Stimulated activated naive B cell treated with anti-CD40 and anti-IgM and Interleukin-4, amounts not matched to agents 10 μg/mL and 1 μg/mL and 100 μg/mL, for 72 hours (primary cell): ENCODE data around the gene TTC7B.
"Not testable (repeated sequence)": the region's sequence is repeated elsewhere in the genome, so short reads cannot be mapped to it uniquely, and the experiment has no call there.

Source experiments
- ATAC-seq, 2 donors: fragments of 150-1000 bp; cut with Tn5 transposase; replicated peaks; 2 replicates each; pipeline ENCODE4 v1.10.0; 2021; ENCODE audit warnings: moderate library complexity in 1 of 2
- DNase-seq: peaks from one replicate; pipeline ENCODE4 v3.0.0; 2021
- H3K27ac Mint-ChIP-seq: one replicate; pipeline ENCODE4 v1.8.0; 2022; ENCODE audit warnings: mild to moderate bottlenecking, mixed read lengths
- H3K27me3 Mint-ChIP-seq, 2 donors: one replicate each; pipeline ENCODE4 v1.8.0; 2022; ENCODE audit warnings: mixed read lengths in 2 of 2
- H3K36me3 Mint-ChIP-seq, 2 donors: one replicate each; pipeline ENCODE4 v1.8.0; 2022; ENCODE audit warnings: mixed read lengths in 2 of 2, mild to moderate bottlenecking in 1 of 2
- H3K4me1 Mint-ChIP-seq, 2 donors: one replicate each; pipeline ENCODE4 v1.8.0; 2022; ENCODE audit warnings: mixed read lengths in 2 of 2, mild to moderate bottlenecking in 1 of 2
- H3K4me3 Mint-ChIP-seq, 2 donors: one replicate each; pipeline ENCODE4 v1.8.0; 2022; ENCODE audit warnings: mild to moderate bottlenecking in 2 of 2, mixed read lengths in 2 of 2, moderate library complexity in 1 of 2
- H3K9me3 Mint-ChIP-seq, 2 donors: one replicate each; pipeline ENCODE4 v1.8.0; 2022; ENCODE audit warnings: mixed read lengths in 2 of 2, mild to moderate bottlenecking in 1 of 2

Gene TTC7B

GRCh38 chr14:90533591-90534021, 282.6 kb downstream of the TTC7B start:
- DNase-seq (no peak), ATAC-seq (no peak)
- H3K36me3 Mint-ChIP-seq: peaks cover 0 to 4% of the 10 kb centered on the region in 2 donors
- H3K4me3 Mint-ChIP-seq: no peak overlapping the region
- peaks cover 1 to 5% of the 10 kb centered on the region in 2 donors for H3K9me3 Mint-ChIP-seq
- peaks cover 5 to 6% of the 10 kb centered on the region in 2 donors for H3K27me3 Mint-ChIP-seq
- peaks cover 2 to 13% of the 10 kb centered on the region in 2 donors for H3K4me1 Mint-ChIP-seq
- no peak overlapping the region for H3K27ac Mint-ChIP-seq

GRCh38 chr14:90532826-90533525, 283.3 kb downstream of the TTC7B start:
- ATAC-seq: no peak
- Mint-ChIP-seq H3K27ac (no peak overlapping the region), H3K4me1 (peaks cover 2 to 13% of the 10 kb centered on the region in 2 donors), H3K4me3 (no peak overlapping the region), H3K27me3 (peaks cover 7 to 8% of the 10 kb centered on the region in 2 donors), H3K9me3 (peaks cover 3 to 8% of the 10 kb centered on the region in 2 donors), H3K36me3 (peaks cover 0 to 4% of the 10 kb centered on the region in 2 donors)
- DNase-seq: no peak

- peaks cover 7 to 8% of the 10 kb centered on the region in 2 donors for H3K27me3 Mint-ChIP-seq
- ATAC-seq: no peak
- H3K27ac Mint-ChIP-seq: no peak overlapping the region
- peaks cover 9 to 17% of the 10 kb centered on the region in 2 donors for H3K9me3 Mint-ChIP-seq
- peaks cover 4% of the 10 kb centered on the region in 2 donors for H3K36me3 Mint-ChIP-seq
- no peak for DNase-seq
- no peak overlapping the region for H3K4me3 Mint-ChIP-seq
- H3K4me1 Mint-ChIP-seq: peaks cover 2 to 13% of the 10 kb centered on the region in 2 donors
Measured at GRCh38 chr14:90531497-90531896, 284.7 kb downstream of the TTC7B start.

- peaks cover 11 to 20% of the 10 kb centered on the region in 2 donors for H3K9me3 Mint-ChIP-seq
- H3K27me3 Mint-ChIP-seq: peaks cover 7 to 8% of the 10 kb centered on the region in 2 donors
- peaks cover 0 to 9% of the 10 kb centered on the region in 2 donors for H3K4me1 Mint-ChIP-seq
- H3K4me3 Mint-ChIP-seq: no peak overlapping the region
- DNase-seq (no peak), ATAC-seq (no peak)
- no peak overlapping the region for H3K27ac Mint-ChIP-seq
- peaks cover 4% of the 10 kb centered on the region in 2 donors for H3K36me3 Mint-ChIP-seq
Measured at GRCh38 chr14:90530523-90530922, 285.7 kb downstream of the TTC7B start.

DNA sequence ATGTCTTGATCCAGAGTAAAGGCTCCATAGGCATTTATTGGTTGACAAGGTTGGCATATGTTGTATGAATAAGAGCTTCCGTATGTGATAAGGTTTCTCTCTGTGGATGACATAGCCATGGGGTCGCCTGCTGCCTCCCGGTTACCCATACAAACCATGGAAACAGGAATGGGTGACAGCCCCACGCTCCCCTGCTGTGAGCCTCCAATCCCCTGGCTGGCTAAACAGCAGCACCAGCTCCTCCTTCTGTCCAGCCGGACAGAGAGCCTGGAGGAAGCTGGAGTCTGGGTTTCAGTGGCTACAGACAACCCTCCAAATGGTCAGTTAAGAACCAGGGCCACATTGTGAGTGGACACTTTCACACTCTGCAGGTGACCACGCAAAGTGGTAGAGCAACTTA, 288.3 kb downstream of the TTC7B start:
- DNase-seq (no peak), ATAC-seq (no peak)
- Mint-ChIP-seq H3K4me3 (no peak overlapping the region), H3K27ac (no peak overlapping the region), H3K9me3 (peaks cover 11 to 20% of the 10 kb centered on the region in 2 donors), H3K4me1 (no peaks in the 10 kb centered on the region), H3K36me3 (peaks cover 4% of the 10 kb centered on the region in 2 donors), H3K27me3 (peaks cover 7 to 8% of the 10 kb centered on the region in 2 donors)

GRCh38 chr14:90526536-90526935, 289.7 kb downstream of the TTC7B start:
- not testable (repeated sequence) for H3K27ac Mint-ChIP-seq, H3K36me3 Mint-ChIP-seq, H3K4me1 Mint-ChIP-seq, DNase-seq, ATAC-seq, H3K4me3 Mint-ChIP-seq
- Mint-ChIP-seq H3K9me3 (peaks cover 11 to 20% of the 10 kb centered on the region in 2 donors), H3K27me3 (peaks cover 13% of the 10 kb centered on the region in 2 donors)

GRCh38 chr14:90525353-90526028, 290.7 kb downstream of the TTC7B start:
- H3K4me3 Mint-ChIP-seq, H3K4me1 Mint-ChIP-seq: not testable (repeated sequence)
- peak; percentile 52 to 59 for ATAC-seq

DNA sequence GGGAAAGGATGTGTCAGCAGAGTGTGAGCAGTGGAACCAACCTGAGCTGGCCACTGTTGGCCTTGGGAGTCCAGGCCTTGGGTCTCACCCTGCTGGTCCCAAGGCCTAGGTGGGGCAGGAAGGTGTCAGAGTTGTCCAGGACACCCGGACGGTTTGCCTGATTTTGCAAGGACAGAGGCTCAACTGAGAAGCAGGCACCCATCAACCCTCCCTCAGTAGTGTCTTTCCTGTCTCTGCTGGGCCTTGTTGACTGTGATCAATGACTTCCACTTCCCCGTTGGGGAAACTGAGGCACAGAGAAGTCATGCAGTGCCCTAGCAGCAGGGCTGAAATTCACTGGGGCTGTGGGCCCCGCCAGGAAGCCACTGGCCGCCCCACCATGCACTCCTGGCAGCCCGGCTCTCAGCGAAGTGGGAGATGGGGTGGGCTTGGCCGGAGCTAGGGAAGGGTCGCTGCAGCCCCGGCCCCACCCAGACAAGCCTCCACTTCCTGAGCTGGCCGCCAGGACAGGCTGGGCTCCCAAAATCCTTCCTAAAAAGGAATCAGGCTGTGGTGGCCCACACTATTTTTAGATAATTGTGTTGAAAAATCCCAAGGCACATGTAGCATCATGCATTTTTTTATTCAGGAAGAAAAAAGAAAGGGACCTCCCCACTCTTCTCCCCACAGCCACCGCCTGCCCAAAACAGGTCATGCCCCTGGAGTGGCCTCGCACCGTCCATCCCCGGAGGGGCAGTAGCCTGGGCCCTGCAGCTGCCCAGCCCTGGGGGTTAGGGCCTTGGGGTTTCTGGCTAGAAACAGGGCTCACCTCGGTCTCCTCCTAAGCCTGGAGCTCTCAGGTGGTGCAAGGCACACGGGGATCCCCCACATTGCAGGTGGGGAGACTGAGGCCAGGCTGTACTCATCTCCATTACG, 292.0 kb downstream of the TTC7B start:
- H3K4me3 Mint-ChIP-seq: no peak overlapping the region
- DNase-seq: no peak
- peaks cover 4% of the 10 kb centered on the region in 2 donors for H3K36me3 Mint-ChIP-seq

More at GRCh38 chr14:90525353-90526028, 290.7 kb downstream of the TTC7B start:
- not testable (repeated sequence) for H3K27ac Mint-ChIP-seq, H3K36me3 Mint-ChIP-seq, DNase-seq
- peaks cover 13% of the 10 kb centered on the region in 2 donors for H3K27me3 Mint-ChIP-seq
- peaks cover 11 to 20% of the 10 kb centered on the region in 2 donors for H3K9me3 Mint-ChIP-seq

GRCh38 chr14:90523544-90523943, 292.7 kb downstream of the TTC7B start:
- peaks cover 7% of the 10 kb centered on the region in 2 donors for H3K27me3 Mint-ChIP-seq
- H3K36me3 Mint-ChIP-seq: peaks cover 0 to 4% of the 10 kb centered on the region in 2 donors
- H3K27ac Mint-ChIP-seq: no peak overlapping the region
- DNase-seq (no peak), ATAC-seq (peak in 1 of 2 donors; percentile 8)
- H3K4me1 Mint-ChIP-seq: no peaks in the 10 kb centered on the region
- H3K9me3 Mint-ChIP-seq: peaks cover 9 to 14% of the 10 kb centered on the region in 2 donors
- no peak overlapping the region for H3K4me3 Mint-ChIP-seq

More for the DNA sequence above, 292.0 kb downstream of the TTC7B start:
- ATAC-seq: no peak
- Mint-ChIP-seq H3K27me3 (peaks cover 13% of the 10 kb centered on the region in 2 donors), H3K4me1 (no peaks in the 10 kb centered on the region), H3K27ac (no peak overlapping the region), H3K9me3 (peaks cover 11 to 20% of the 10 kb centered on the region in 2 donors)

DNA sequence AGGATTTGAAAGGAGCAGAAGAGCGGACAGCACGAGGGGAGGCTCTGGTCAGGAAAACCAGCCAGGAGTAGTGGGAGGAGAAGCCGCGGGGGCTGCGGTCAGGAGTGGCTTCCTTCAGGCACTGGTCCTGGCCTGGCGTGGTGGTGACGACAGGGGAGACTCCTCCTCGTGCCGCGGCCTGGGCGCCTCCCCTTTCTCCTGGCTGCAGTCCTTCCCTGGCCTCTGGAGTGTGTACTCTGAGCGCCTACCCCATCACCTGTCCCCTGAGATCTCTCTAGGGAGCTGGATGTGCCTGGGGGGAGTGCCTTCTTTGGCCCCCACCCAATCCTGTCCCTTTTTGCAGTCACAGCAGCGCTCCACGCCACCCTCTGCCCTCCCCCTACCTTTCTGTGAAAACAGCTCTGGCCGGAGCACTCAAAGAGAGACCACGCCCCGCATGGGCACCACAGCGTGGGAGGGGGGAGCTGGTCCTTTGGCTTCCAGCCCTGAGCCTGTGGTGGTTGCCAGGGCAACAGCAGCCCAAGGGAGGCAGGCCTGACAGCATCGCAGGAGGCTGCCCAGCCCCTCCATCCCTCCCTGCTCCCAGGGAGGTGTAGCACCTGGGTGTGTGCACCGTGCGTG, 293.5 kb downstream of the TTC7B start:
- no peak for ATAC-seq

DNA sequence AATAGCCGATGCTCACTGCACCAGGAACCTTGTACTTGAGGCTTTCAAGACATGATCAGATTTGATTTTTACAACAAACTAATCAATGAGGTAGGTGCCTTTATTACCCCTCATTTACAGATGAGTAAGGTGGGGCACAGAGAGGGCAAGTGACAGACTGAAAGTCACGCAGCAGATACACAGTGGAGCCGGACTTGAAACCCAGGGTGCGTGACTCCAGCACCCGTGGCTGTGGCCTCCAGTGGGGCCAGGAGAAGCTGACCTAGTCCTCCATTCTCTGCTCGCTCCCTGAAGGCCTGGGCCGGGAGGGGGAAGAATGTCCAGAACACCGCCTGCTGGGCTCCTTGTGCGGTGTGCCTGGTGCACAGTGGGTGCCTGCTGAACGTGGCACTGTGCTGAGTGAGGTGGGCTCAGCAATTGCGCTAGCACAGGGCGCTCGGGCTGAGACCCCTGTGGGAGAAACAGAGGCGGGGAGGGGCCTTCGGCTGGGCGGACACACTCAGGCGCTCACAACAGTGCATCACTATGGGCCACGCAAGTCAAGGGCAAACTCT, 294.2 kb downstream of the TTC7B start:
- ATAC-seq (no peak), DNase-seq (no peak)
- Mint-ChIP-seq H3K27me3 (peaks cover 6% of the 10 kb centered on the region in 2 donors), H3K9me3 (peaks cover 6 to 8% of the 10 kb centered on the region in 2 donors), H3K4me3 (no peak overlapping the region), H3K27ac (no peak overlapping the region), H3K36me3 (peaks cover 0 to 3% of the 10 kb centered on the region in 2 donors), H3K4me1 (no peaks in the 10 kb centered on the region)

More for the DNA sequence above, 293.5 kb downstream of the TTC7B start:
- H3K9me3 Mint-ChIP-seq: peaks cover 8 to 11% of the 10 kb centered on the region in 2 donors
- H3K27ac Mint-ChIP-seq: no peak overlapping the region
- H3K36me3 Mint-ChIP-seq: peaks cover 0 to 4% of the 10 kb centered on the region in 2 donors
- DNase-seq: no peak
- H3K4me3 Mint-ChIP-seq: no peak overlapping the region
- no peaks in the 10 kb centered on the region for H3K4me1 Mint-ChIP-seq
- peaks cover 6% of the 10 kb centered on the region in 2 donors for H3K27me3 Mint-ChIP-seq

DNA sequence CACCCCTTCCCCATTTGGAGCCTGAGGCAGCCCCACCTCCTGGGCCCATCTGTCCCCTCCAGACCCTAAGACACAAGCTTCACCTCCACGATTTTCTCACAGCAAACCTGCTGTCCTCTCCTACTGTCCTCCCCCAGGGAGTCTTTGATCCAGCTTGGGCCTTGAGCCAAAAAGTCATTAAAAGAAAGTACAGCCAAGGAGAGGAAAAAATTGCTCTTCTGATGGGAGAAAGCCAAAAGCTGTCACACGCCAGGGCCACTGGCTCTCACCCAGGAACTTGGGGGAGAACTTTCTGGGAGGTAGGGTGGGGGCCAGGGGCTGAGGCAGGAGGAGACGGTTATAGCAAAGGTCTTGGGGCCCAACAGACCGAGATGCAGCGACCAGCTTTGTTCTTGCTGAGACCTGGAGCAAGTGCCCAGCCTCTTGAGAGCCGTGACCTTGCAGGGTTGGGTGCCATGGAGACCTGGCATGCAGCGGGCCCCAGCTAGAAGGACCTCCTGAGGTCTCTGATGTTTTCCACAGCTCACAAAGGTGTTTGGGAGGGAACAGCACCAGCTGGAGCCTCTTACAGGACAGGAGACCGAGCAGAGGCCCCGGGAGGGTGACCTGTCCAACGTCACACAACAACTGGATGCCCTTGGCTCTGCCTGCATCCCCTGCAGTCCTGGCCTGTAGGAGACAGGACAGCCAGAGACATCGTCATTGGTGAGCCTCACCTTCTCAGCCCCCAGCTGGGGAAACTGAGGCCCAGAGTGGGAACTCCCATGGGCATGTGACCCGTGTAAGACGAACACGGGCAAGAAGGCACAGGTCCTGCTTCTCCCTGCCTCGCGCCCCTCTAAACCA, 294.9 kb downstream of the TTC7B start:
- Mint-ChIP-seq H3K4me1 (no peaks in the 10 kb centered on the region), H3K4me3 (no peak overlapping the region), H3K27ac (no peak overlapping the region), H3K36me3 (no peaks in the 10 kb centered on the region), H3K27me3 (peaks cover 6% of the 10 kb centered on the region in 2 donors), H3K9me3 (peaks cover under 1 to 1% of the 10 kb centered on the region in 2 donors)
- ATAC-seq: no peak
- DNase-seq: no peak

DNA sequence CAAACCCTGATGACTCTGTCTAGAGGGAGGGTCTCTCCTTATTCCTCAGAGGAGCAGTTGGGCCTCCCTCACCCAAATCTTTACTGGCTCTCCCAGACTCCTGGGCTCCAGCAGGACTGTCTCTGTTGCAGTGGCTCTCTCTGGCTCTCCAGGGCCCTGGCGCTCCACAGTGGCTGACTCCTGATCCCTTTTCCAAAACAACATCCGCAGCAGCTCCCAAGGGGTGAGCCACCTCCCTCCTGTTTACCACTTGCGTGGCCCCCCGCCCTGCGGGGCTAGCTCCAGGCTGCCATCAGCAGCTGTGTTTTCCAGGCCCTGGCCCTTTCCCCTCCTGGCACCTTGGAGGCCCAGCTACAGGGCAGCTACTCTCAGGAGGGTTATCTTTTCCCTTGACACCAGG, 295.9 kb downstream of the TTC7B start:
- no peak for DNase-seq
- H3K27me3 Mint-ChIP-seq: peaks cover 6% of the 10 kb centered on the region in 2 donors
- no peak overlapping the region for H3K4me3 Mint-ChIP-seq
- H3K9me3 Mint-ChIP-seq: no peaks in the 10 kb centered on the region
- H3K27ac Mint-ChIP-seq: no peak overlapping the region
- no peaks in the 10 kb centered on the region for H3K36me3 Mint-ChIP-seq
- H3K4me1 Mint-ChIP-seq: no peaks in the 10 kb centered on the region
- no peak for ATAC-seq
